ENCODE measurements around the gene SLC35B2. TPM values are rescaled to one million over a fixed set of nuclear protein-coding genes. Genes with fewer than 3 reads are reported as not detected.
A peak's percentile ranks its signal among the peaks of the same experiment; 100 is the strongest.

SLC35B2 gene
- total RNA-seq, 2 experiments from 2014 or later = 13.9 to 16.5 TPM

GRCh38 chr6:44271406-44271723 is 14.0 kb upstream of the SLC35B2 start:
- intact Hi-C loops (cut with micrococcal nuclease; ENCODE audit: unreplicated experiment) = no loop called here
- Histone ChIP-seq H4K20me1 (ENCODE audit: insufficient read depth, low read length) (no peaks in the 10 kb centered on the region), H3K36me3 (ENCODE audit: insufficient read depth, low read length) (no peaks in the 10 kb centered on the region), H3K4me1 (ENCODE audit: insufficient read depth, low read length, poor library complexity, severe bottlenecking) (peaks cover 28% of the 10 kb centered on the region), H3K9me3 (ENCODE audit: low read length) (no peaks in the 10 kb centered on the region), H3K4me2 (ENCODE audit: low read length) (peak overlapping the region; percentile 64; the same call in 1 of the 2 replicates), H3K4me3 (ENCODE audit: low read depth, low read length, poor library complexity, severe bottlenecking) (no peak overlapping the region), H3K9me2 (ENCODE audit: insufficient read depth, low read length) (no peaks in the 10 kb centered on the region), H3K79me2 (ENCODE audit: insufficient read depth, low read depth, low read length) (no peaks in the 10 kb centered on the region), H2AFZ (ENCODE audit: low read length) (no peak overlapping the region), H3K27ac (ENCODE audit: low read depth, low read length, poor library complexity, severe bottlenecking) (no peak overlapping the region)
- no peak for DNase-seq (ENCODE audit: low spot score)
- TF ChIP-seq EZH2phosphoT487 (IDR thresholded peaks at IDR 0.05; ENCODE audit: borderline replicate concordance, low read depth, low read length) (no peak), CTCF (conservative IDR thresholded peaks at IDR 0.05; ENCODE audit: low read length) (no peak)
- ChIA-PET CTCF (ENCODE audit: unreplicated experiment) (no interaction called here), POLR2A (no interaction called here)
- BruUV-seq (replicated peaks) = no TSS peak

- intact Hi-C loops (cut with micrococcal nuclease; ENCODE audit: unreplicated experiment) = no loop called here
- H2AFZ ChIP-seq (ENCODE audit: low read length) = no peak overlapping the region
- H3K9me3 ChIP-seq (ENCODE audit: low read length) = no peaks in the 10 kb centered on the region
- no peaks in the 10 kb centered on the region for H4K20me1 ChIP-seq (ENCODE audit: insufficient read depth, low read length)
- ChIA-PET POLR2A (no interaction called here), CTCF (ENCODE audit: unreplicated experiment) (no interaction called here)
- no peaks in the 10 kb centered on the region for H3K79me2 ChIP-seq (ENCODE audit: insufficient read depth, low read depth, low read length)
- H3K4me2 ChIP-seq (ENCODE audit: low read length) = peak overlapping the region; percentile 64
- TF ChIP-seq CTCF (conservative IDR thresholded peaks at IDR 0.05; ENCODE audit: low read length) = no peak
- TF ChIP-seq EZH2phosphoT487 (IDR thresholded peaks at IDR 0.05; ENCODE audit: borderline replicate concordance, low read depth, low read length) = no peak
- peak overlapping the region; percentile 32 for H3K4me3 ChIP-seq (ENCODE audit: low read depth, low read length, poor library complexity, severe bottlenecking)
- H3K36me3 ChIP-seq (ENCODE audit: insufficient read depth, low read length) = no peaks in the 10 kb centered on the region
- no peak for DNase-seq (ENCODE audit: low spot score)
- BruUV-seq (replicated peaks) = no TSS peak
- H3K9me2 ChIP-seq (ENCODE audit: insufficient read depth, low read length) = no peaks in the 10 kb centered on the region
- H3K4me1 ChIP-seq (ENCODE audit: insufficient read depth, low read length, poor library complexity, severe bottlenecking) = peaks cover 34% of the 10 kb centered on the region
- H3K27ac ChIP-seq (ENCODE audit: low read depth, low read length, poor library complexity, severe bottlenecking) = no peak overlapping the region
Observed at GRCh38 chr6:44270526-44271405, 13.4 kb upstream of the SLC35B2 start.

GRCh38 chr6:44269921-44270525 is 12.7 kb upstream of the SLC35B2 start, which contains the start of gene TMEM151B:
Gene TMEM151B, plus strand, starts transcription at chr6:44270450. Its CDS starts 293 bp downstream, at chr6:44270743.
- no peaks in the 10 kb centered on the region for H3K9me2 ChIP-seq (ENCODE audit: insufficient read depth, low read length)
- no peak; the same call in 1 of the 2 replicates for TF ChIP-seq EZH2phosphoT487 (IDR thresholded peaks at IDR 0.05; ENCODE audit: borderline replicate concordance, low read depth, low read length)
- TF ChIP-seq CTCF (conservative IDR thresholded peaks at IDR 0.05; ENCODE audit: low read length) = no peak
- intact Hi-C loops (cut with micrococcal nuclease; ENCODE audit: unreplicated experiment) = loop anchor here (5.0 kb wide), 1 partner anchor 117 kb away; the partner anchor contains the start of gene CDC5L
- peak within 1 kb of the TSS; percentile 64 for H3K4me2 ChIP-seq (ENCODE audit: low read length)
- POLR2A ChIA-PET = interaction anchor here (0.6 to 0.7 kb wide), 2 partner anchors 117 to 1135 kb away, joined by 3 read pairs; no protein-coding TSS in a partner anchor
- H3K4me3 ChIP-seq (ENCODE audit: low read depth, low read length, poor library complexity, severe bottlenecking) = peak within 1 kb of the TSS; percentile 32
- peaks cover 36% of the 10 kb centered on the region for H3K4me1 ChIP-seq (ENCODE audit: insufficient read depth, low read length, poor library complexity, severe bottlenecking)
- no peaks in the 10 kb centered on the region for H3K9me3 ChIP-seq (ENCODE audit: low read length)
- no peak within 1 kb of the TSS for H3K27ac ChIP-seq (ENCODE audit: low read depth, low read length, poor library complexity, severe bottlenecking)
- CTCF ChIA-PET (ENCODE audit: unreplicated experiment) = no interaction called here
- BruUV-seq (replicated peaks) = no TSS peak
- no peaks in the 10 kb centered on the region for H3K79me2 ChIP-seq (ENCODE audit: insufficient read depth, low read depth, low read length)
- no peaks in the 10 kb centered on the region for H4K20me1 ChIP-seq (ENCODE audit: insufficient read depth, low read length)
- no peaks in the 10 kb centered on the region for H3K36me3 ChIP-seq (ENCODE audit: insufficient read depth, low read length)
- H2AFZ ChIP-seq (ENCODE audit: low read length) = no peak within 1 kb of the TSS
- DNase-seq (ENCODE audit: low spot score) = no peak

Data from OCI-LY7 (cell line).